PC-3 (cell line): ENCODE measurements around the gene CHTF8.

Experiments
- CTCF ChIP-seq: fragments of 300-600 bp; sonication (generic); conservative IDR thresholded peaks from 2 replicates; pipeline ENCODE4 v1.5.1; 2017; ENCODE audit warnings: antibody characterized with exemption, low read depth, mild to moderate bottlenecking, low read length
- EZH2 ChIP-seq: fragments of 300-600 bp; sonication (generic); IDR thresholded peaks from one replicate; pipeline ENCODE4 v1.6.1; 2017; ENCODE audit warnings: antibody characterized with exemption, mild to moderate bottlenecking, low read length; ENCODE audit not compliant: unreplicated experiment
- EZH2phosphoT487 ChIP-seq: fragments of 300-600 bp; sonication (generic); IDR thresholded peaks from 2 replicates; pipeline ENCODE4 v1.6.1; 2018; ENCODE audit warnings: mild to moderate bottlenecking, antibody characterized with exemption, low read length, borderline replicate concordance

GRCh38 chr16:69176033-69176800 is 43.8 kb upstream of the CHTF8 start:
- TF ChIP-seq CTCF (no peak), EZH2phosphoT487 (no peak), EZH2 (no peak)
